Breast epithelium (tissue), 4 donors: Measurements from ENCODE around the gene AKR1E2. TPM values are rescaled to one million over a fixed set of nuclear protein-coding genes. Genes with fewer than 3 reads are reported as not detected.

ENCODE experiments used
- DNase-seq, 2 donors: peaks; one replicate each; pipeline ENCODE4 v3.0.0-alpha.2; 2019; ENCODE audit warnings: low spot score in 2 of 2
- H3K27ac ChIP-seq, 2 donors: fragments of 200-600 bp; sonication (generic) in 1 of 2; one replicate each; pipeline ENCODE4 v1.5.1; 2016 to 2019; ENCODE audit warnings: mild to moderate bottlenecking in 1 of 2
- H3K27me3 ChIP-seq, 2 donors: fragments of 200-600 bp; sonication (generic) in 1 of 2; one replicate each; pipeline versions ENCODE4 v1.5.1 to v1.6.0; 2017 to 2019; ENCODE audit warnings: control low read depth in 1 of 2, mild to moderate bottlenecking in 1 of 2
- H3K36me3 ChIP-seq: fragments of 200-600 bp; one replicate; pipeline ENCODE4 v1.5.1; 2019
- H3K4me1 ChIP-seq, 2 donors: fragments of 200-600 bp; sonication (generic); one replicate each; pipeline ENCODE4 v1.5.1; 2016 to 2019; ENCODE audit warnings: control low read depth in 1 of 2
- H3K4me3 ChIP-seq, 3 donors: fragments of 200-600 bp; sonication (generic); 1 replicate in 2 of 3; 2 replicates in 1 of 3; pipeline ENCODE4 v1.5.1; 2016 to 2019; ENCODE audit warnings: mild to moderate bottlenecking in 3 of 3, moderate library complexity in 2 of 3
- H3K9me3 ChIP-seq, 2 donors: fragments of 200-600 bp; sonication (generic) in 1 of 2; one replicate each; pipeline ENCODE4 v1.5.1; 2016 to 2019; ENCODE audit warnings: control low read depth in 1 of 2
- POLR2A ChIP-seq: fragments of 450-650 bp; IDR thresholded peaks from one replicate; pipeline ENCODE4 v1.6.1; 2016; ENCODE audit warnings: antibody characterized with exemption, mild to moderate bottlenecking, moderate library complexity
- POLR2AphosphoS5 ChIP-seq, 3 donors: sonication (generic); formaldehyde crosslinking; IDR thresholded peaks; one replicate each; pipeline ENCODE4 v1.6.1; 2017; ENCODE audit warnings: antibody characterized with exemption in 3 of 3
- intact Hi-C: fragments of 100-400 bp; cut with DNase I; formaldehyde crosslinking; loops from one replicate; pipeline ENCODE4 v1.15.1; 2023; ENCODE audit warnings: low total_unique reads
- total RNA-seq, 3 donors: library from RNA; depleted of rRNA; stranded (reverse); fragments of >200 nt; gene quantifications; one replicate each; pipeline ENCODE4 v1.1.0, GENCODE V29; 2016
- TF ChIP-seq, protein P1 (sequence below), 3 donors: fragments of 450-650 bp; IDR thresholded peaks; one replicate each; pipeline ENCODE4 v1.5.1; 2016 to 2017; ENCODE audit warnings: antibody characterized with exemption in 3 of 3, mild to moderate bottlenecking in 3 of 3, moderate library complexity in 3 of 3

Gene AKR1E2
- total RNA-seq, 3 donors from 2014 or later = 12.1 to 21.1 (median 15.5) TPM

DNA sequence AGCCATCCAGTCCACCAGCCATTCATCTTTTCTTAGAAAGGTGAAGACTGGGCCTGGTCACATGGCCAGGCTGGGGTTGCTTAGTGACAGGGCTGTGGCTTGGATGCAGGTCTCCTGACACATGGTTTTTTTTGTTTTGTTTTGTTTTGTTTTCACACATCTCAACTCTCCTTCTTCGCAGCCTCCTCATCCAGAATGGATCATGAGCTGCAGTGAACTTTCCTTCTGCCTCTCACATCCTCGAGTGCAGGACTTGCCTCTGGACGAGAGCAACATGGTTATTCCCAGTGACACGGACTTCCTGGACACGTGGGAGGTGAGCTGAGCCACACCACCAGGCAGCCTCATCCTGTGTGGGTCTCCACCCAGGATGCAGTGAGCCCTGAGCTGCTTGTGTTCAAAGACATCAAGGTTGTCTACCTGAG lies 9.5 kb downstream of the AKR1E2 start:
- TF ChIP-seq POLR2AphosphoS5 (IDR thresholded peaks at IDR 0.05) = no peak
- TF ChIP-seq, protein P1, sequence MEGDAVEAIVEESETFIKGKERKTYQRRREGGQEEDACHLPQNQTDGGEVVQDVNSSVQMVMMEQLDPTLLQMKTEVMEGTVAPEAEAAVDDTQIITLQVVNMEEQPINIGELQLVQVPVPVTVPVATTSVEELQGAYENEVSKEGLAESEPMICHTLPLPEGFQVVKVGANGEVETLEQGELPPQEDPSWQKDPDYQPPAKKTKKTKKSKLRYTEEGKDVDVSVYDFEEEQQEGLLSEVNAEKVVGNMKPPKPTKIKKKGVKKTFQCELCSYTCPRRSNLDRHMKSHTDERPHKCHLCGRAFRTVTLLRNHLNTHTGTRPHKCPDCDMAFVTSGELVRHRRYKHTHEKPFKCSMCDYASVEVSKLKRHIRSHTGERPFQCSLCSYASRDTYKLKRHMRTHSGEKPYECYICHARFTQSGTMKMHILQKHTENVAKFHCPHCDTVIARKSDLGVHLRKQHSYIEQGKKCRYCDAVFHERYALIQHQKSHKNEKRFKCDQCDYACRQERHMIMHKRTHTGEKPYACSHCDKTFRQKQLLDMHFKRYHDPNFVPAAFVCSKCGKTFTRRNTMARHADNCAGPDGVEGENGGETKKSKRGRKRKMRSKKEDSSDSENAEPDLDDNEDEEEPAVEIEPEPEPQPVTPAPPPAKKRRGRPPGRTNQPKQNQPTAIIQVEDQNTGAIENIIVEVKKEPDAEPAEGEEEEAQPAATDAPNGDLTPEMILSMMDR (IDR thresholded peaks at IDR 0.05) = no peak
- TF ChIP-seq POLR2A = no peak
- DNase-seq = no peak

DNA sequence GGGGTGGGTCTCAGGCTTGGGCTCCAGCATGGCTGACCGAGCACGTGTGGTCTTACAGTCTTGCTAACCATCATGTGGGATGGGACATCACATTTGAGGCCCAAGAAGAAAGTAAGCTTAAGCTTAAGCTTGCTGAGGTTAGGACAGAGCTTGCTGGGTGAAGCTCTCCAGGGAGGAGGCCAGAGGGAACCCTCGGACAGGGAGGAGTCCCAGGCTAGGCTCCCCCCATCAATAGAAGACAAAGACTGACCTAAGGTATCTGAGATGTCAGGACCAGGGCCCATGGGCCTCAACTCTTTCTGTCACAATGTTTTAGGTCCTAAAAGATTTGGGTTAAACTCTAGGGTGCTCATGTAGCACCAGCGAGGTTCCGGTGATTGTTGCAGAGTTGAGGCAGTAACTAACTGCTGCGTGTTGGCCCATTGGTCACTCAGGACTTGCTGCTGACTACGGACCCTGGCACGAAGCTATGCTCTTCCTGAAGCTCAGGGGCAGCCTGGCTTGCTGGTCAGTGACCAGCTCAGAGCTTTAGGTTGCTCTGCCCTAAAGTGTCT lies 10.5 kb downstream of the AKR1E2 start:
- H3K4me3 ChIP-seq = no peak overlapping the region
- intact Hi-C loops = no loop called here
- H3K4me1 ChIP-seq = no peaks in the 10 kb centered on the region
- H3K36me3 ChIP-seq = no peaks in the 10 kb centered on the region
- DNase-seq = no peak
- no peaks in the 10 kb centered on the region for H3K27me3 ChIP-seq
- no peak overlapping the region for H3K27ac ChIP-seq
- TF ChIP-seq POLR2A = no peak
- no peak for TF ChIP-seq POLR2AphosphoS5 (IDR thresholded peaks at IDR 0.05)
- TF ChIP-seq, protein P1 (IDR thresholded peaks at IDR 0.05) = no peak
- H3K9me3 ChIP-seq = no peaks in the 10 kb centered on the region

More for the DNA sequence above, 9.5 kb downstream of the AKR1E2 start:
- Histone ChIP-seq H3K27ac (no peak overlapping the region), H3K4me1 (no peaks in the 10 kb centered on the region), H3K27me3 (no peaks in the 10 kb centered on the region), H3K4me3 (no peak overlapping the region), H3K9me3 (no peaks in the 10 kb centered on the region), H3K36me3 (no peaks in the 10 kb centered on the region)
- intact Hi-C loops = no loop called here

GRCh38 chr10:4837551-4837950 lies 11.5 kb downstream of the AKR1E2 start:
- Histone ChIP-seq H3K27me3 (no peaks in the 10 kb centered on the region), H3K4me3 (no peak overlapping the region), H3K4me1 (no peaks in the 10 kb centered on the region), H3K27ac (no peak overlapping the region), H3K36me3 (no peaks in the 10 kb centered on the region), H3K9me3 (no peaks in the 10 kb centered on the region)
- DNase-seq = no peak
- TF ChIP-seq POLR2AphosphoS5 (IDR thresholded peaks at IDR 0.05) (no peak), POLR2A (no peak)
- TF ChIP-seq, protein P1 (IDR thresholded peaks at IDR 0.05) = no peak
- intact Hi-C loops = no loop called here

DNA sequence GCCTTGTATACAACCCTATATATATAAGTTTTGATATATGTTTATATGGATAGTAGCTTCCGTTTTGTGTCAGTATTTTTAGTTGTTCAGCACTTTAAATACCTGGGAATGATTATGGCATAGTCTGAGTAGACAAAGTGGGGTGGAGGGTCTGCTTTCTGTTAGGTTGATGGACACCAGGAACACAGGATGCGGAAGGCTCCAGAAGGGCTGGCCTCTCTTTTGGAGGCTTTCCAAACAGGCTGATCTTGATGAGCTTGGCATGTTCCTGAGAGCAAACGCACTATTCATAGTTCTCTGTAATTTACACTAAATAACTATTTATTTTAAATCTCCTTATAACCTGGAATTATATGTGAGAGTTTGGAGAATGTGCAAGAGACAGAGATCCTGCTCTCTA lies 12.7 kb downstream of the AKR1E2 start:
- Histone ChIP-seq H3K36me3 (no peaks in the 10 kb centered on the region), H3K9me3 (no peaks in the 10 kb centered on the region), H3K27ac (no peak overlapping the region), H3K4me1 (no peaks in the 10 kb centered on the region), H3K27me3 (no peaks in the 10 kb centered on the region), H3K4me3 (no peak overlapping the region)
- intact Hi-C loops = no loop called here
- no peak for DNase-seq
- TF ChIP-seq, protein P1 (IDR thresholded peaks at IDR 0.05) = no peak
- TF ChIP-seq POLR2A = no peak
- no peak for TF ChIP-seq POLR2AphosphoS5 (IDR thresholded peaks at IDR 0.05)

GRCh38 chr10:4839353-4839752 lies 13.3 kb downstream of the AKR1E2 start:
- Histone ChIP-seq H3K4me3 (no peak overlapping the region), H3K27ac (no peak overlapping the region), H3K9me3 (no peaks in the 10 kb centered on the region), H3K36me3 (no peaks in the 10 kb centered on the region), H3K4me1 (no peaks in the 10 kb centered on the region), H3K27me3 (no peaks in the 10 kb centered on the region)
- DNase-seq = no peak
- TF ChIP-seq POLR2A (no peak), POLR2AphosphoS5 (IDR thresholded peaks at IDR 0.05) (no peak)
- TF ChIP-seq, protein P1 (IDR thresholded peaks at IDR 0.05) = no peak
- intact Hi-C loops = no loop called here
